Stomach (tissue), 9 donors: ENCODE results near the gene PKHD1. TPM values are rescaled to one million over a fixed set of nuclear protein-coding genes. Genes with fewer than 3 reads are reported as not detected.

Source experiments
- DNase-seq, 2 donors: peaks; one replicate each; pipeline versions ENCODE4 v3.0.0 to v3.0.0-alpha.2; 2013 to 2019
- H3K27ac ChIP-seq, 5 donors: fragments of 200-600 bp in 4 of 5; sonication (generic) in 4 of 5; one replicate each; pipeline ENCODE4 v1.5.1; 2013 to 2019; ENCODE audit warnings: mild to moderate bottlenecking in 1 of 5, moderate library complexity in 1 of 5
- H3K27me3 ChIP-seq, 3 donors: fragments of 200-600 bp; sonication (generic); one replicate each; pipeline ENCODE4 v1.5.1; 2017 to 2019; ENCODE audit warnings: mixed run types in 1 of 3
- H3K36me3 ChIP-seq, 4 donors: fragments of 200-600 bp; sonication (generic); 1 replicate in 3 of 4; 2 replicates in 1 of 4; pipeline ENCODE4 v1.5.1; 2016 to 2019
- H3K4me1 ChIP-seq, 4 donors: fragments of 200-600 bp; sonication (generic); one replicate each; pipeline ENCODE4 v1.5.1; 2016 to 2019
- H3K4me3 ChIP-seq, 4 donors: fragments of 200-600 bp; sonication (generic) in 3 of 4; one replicate each; pipeline ENCODE4 v1.5.1; 2016 to 2019; ENCODE audit warnings: mild to moderate bottlenecking in 1 of 4
- H3K9me3 ChIP-seq, 4 donors: fragments of 200-600 bp; sonication (generic); one replicate each; pipeline ENCODE4 v1.5.1; 2016 to 2019
- CTCF ChIP-seq, 7 experiments: fragments of 450-650 bp in 4 of 7; fragments of 200-600 bp in 3 of 7; sonication (generic) in 3 of 7; IDR thresholded peaks; one replicate each; pipeline ENCODE4 v1.5.1; 2016 to 2019; ENCODE audit warnings: antibody characterized with exemption in 7 of 7, control low read depth in 2 of 7, mild to moderate bottlenecking in 1 of 7
- EP300 ChIP-seq: sonication (generic); formaldehyde crosslinking; IDR thresholded peaks from one replicate; pipeline ENCODE4 v1.6.1; 2017; ENCODE audit warnings: antibody characterized with exemption
- POLR2A ChIP-seq, 4 donors: fragments of 450-650 bp; IDR thresholded peaks; one replicate each; pipeline ENCODE4 v1.6.1; 2016; ENCODE audit warnings: antibody characterized with exemption in 4 of 4, control low read depth in 2 of 4, mild to moderate bottlenecking in 1 of 4, moderate library complexity in 1 of 4
- POLR2AphosphoS5 ChIP-seq, 3 donors: sonication (generic); formaldehyde crosslinking; IDR thresholded peaks; one replicate each; pipeline ENCODE4 v1.6.1; 2016; ENCODE audit warnings: antibody characterized with exemption in 3 of 3
- WGBS, 5 donors: extraction: QIAGEN DNeasy Blood & Tissue Kit in 3 of 5; methylation state at CpG; one replicate each; pipeline versions ENCODE4 v1.1.5 to v1.1.7; 2013 to 2018; 5-methylcytosine and 5-hydroxymethylcytosine counted together
- intact Hi-C: fragments of 100-400 bp; cut with DNase I; formaldehyde crosslinking; loops from one replicate; pipeline ENCODE4 v1.15.1; 2023; ENCODE audit warnings: low total_unique reads
- polyA plus RNA-seq, 3 donors: library from polyadenylated mRNA; stranded (reverse); fragments of 200-250 nt; gene quantifications; one replicate each; pipeline ENCODE4 v1.2.3, GENCODE V29; 2013
- total RNA-seq, 5 donors: library from RNA; depleted of rRNA; stranded (reverse); fragments of >200 nt; gene quantifications; one replicate each; pipeline versions ENCODE4 v1.1.0 to v1.2.3, GENCODE V29; 2014 to 2016
- donor health status: healthy with polysubstance abuse.
- donor health status: Bipolar disorder and iron deficiency.
- donor health status: healthy.

The PKHD1 gene
- total and polyA plus RNA-seq, 8 donors = 0.19 to 19.2 (median 4.6) TPM; not detected in 2

DNA sequence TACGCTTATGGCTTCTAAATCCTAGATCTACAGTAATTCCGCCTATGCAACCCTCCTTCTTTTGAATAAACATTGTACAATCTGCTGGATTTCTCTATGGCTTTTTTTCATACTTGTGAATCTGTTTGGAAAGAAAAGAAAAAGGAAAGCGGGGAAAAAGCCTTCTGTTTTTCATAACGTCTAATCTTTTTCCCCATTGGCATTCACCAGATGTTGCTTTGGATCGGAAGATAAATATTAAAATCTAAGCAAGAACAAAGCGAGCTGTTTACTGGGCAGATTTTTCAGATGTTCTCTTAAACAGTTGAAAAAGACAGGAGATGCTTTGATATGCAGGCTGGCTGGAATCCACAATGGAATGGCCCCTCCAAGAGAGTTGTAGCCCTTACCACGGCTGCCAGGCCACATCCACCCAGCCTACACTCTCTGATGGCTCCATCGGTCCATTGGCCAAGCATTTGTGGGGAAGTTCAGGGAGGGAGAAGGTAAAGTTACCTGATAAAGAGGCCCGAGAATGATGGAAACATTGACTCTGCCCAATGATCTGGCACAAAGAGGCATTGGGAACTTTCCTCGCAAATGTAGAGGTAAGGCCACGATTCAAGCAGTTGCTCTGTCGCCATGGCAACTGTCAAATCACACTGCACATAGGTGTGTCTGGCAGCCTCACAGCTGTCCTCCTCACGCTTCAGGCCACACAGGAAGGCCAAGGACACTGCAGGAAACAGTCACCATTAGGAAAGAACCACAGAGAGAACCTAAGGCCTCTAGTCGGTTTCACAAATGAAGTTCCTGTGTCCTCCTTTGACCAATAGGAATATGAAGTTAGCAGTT lies 70.3 kb downstream of the PKHD1 start:
- TF ChIP-seq CTCF (IDR thresholded peaks at IDR 0.05) (no peak), POLR2A (IDR thresholded peaks at IDR 0.05) (no peak), POLR2AphosphoS5 (IDR thresholded peaks at IDR 0.05) (no peak), EP300 (no peak)
- Histone ChIP-seq H3K27me3 (no peaks in the 10 kb centered on the region), H3K4me1 (peaks cover 0 to 23% (median 9%) of the 10 kb centered on the region in 4 donors), H3K4me3 (no peak overlapping the region), H3K36me3 (no peaks in the 10 kb centered on the region), H3K27ac (no peak overlapping the region), H3K9me3 (no peaks in the 10 kb centered on the region)
- WGBS, 5 donors = 68 to 77% (median 75%) methylated on average over 14 of the region's 14 CpGs
- intact Hi-C loops = no loop called here
- peak in 1 of 2 donors; percentile 50 for DNase-seq

- Histone ChIP-seq H3K9me3 (no peaks in the 10 kb centered on the region), H3K27me3 (no peaks in the 10 kb centered on the region), H3K27ac (no peak overlapping the region), H3K4me3 (no peak overlapping the region), H3K36me3 (no peaks in the 10 kb centered on the region), H3K4me1 (peaks cover 0 to 23% (median 9%) of the 10 kb centered on the region in 4 donors)
- 41 to 62% (median 53%) methylated on average over 1 of the region's 1 CpG for WGBS, 5 donors
- no peak for DNase-seq
- TF ChIP-seq EP300 (no peak), CTCF (IDR thresholded peaks at IDR 0.05) (no peak), POLR2A (IDR thresholded peaks at IDR 0.05) (no peak), POLR2AphosphoS5 (IDR thresholded peaks at IDR 0.05) (no peak)
- intact Hi-C loops = no loop called here
These were observed 71.5 kb downstream of the PKHD1 start for GRCh38 chr6:52015953-52016352.

DNA sequence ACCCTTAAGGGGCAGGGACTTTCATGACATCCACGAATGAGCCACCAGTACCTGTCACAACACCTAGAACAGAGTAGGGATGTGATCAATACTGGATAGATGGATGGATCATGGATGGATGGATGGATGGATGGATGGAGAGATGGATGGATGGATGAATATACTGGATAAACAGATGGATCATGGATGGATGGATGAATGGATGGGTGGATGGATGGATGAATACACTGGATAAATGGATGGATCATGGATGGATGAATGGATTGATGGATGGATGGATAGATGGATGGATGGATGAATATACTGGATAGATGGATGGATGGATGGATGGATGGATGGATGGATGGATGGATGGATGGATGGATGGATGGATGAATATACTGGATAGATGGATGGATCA lies 73.0 kb downstream of the PKHD1 start:
- peaks cover 0 to 20% (median 11%) of the 10 kb centered on the region in 4 donors for H3K4me1 ChIP-seq
- 79 to 95% (median 88%) methylated on average over 1 of the region's 1 CpG for WGBS, 5 donors
- no peaks in the 10 kb centered on the region for H3K9me3 ChIP-seq
- peaks cover 0 to 3% (median 0%) of the 10 kb centered on the region in 4 donors for H3K36me3 ChIP-seq
- no peak for DNase-seq
- no peaks in the 10 kb centered on the region for H3K27me3 ChIP-seq
- H3K27ac ChIP-seq = no peak overlapping the region
- no peak overlapping the region for H3K4me3 ChIP-seq
- TF ChIP-seq POLR2AphosphoS5 (IDR thresholded peaks at IDR 0.05) (no peak), EP300 (no peak), CTCF (IDR thresholded peaks at IDR 0.05) (no peak), POLR2A (IDR thresholded peaks at IDR 0.05) (no peak)
- intact Hi-C loops = no loop called here

DNA sequence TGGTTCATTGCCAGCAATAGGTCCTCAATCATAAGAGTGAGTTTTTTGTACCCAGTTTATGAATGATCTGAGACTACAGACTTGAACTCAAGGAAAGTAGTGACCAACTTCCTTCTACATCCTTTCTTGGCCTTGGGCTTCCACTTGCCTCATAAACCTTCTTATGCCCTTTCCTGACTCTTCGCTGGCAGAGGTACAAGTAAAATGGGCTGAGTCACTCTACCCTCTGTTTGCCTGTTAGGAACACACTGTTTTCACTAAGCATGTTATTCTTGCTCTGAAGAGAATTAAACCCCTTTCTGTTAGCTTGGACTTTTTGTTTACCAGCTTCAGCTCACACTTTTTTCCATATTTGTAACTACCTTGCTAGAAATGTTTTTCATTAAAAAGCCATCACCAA lies 74.4 kb downstream of the PKHD1 start:
- 57 to 81% (median 75%) methylated on average over 1 of the region's 1 CpG for WGBS, 5 donors

More for the DNA sequence above, 74.4 kb downstream of the PKHD1 start:
- H3K36me3 ChIP-seq = peaks cover 0 to 3% (median 0%) of the 10 kb centered on the region in 4 donors
- no peak overlapping the region for H3K4me3 ChIP-seq
- peak in 1 of 2 donors; percentile 35 for DNase-seq
- peaks cover 0 to 20% (median 7%) of the 10 kb centered on the region in 4 donors for H3K4me1 ChIP-seq
- H3K27ac ChIP-seq = no peak overlapping the region
- no peak for TF ChIP-seq EP300
- no peak for TF ChIP-seq POLR2A (IDR thresholded peaks at IDR 0.05)
- TF ChIP-seq CTCF (IDR thresholded peaks at IDR 0.05) = no peak
- peak in 2 of 3 donors; percentile 43 to 50 for TF ChIP-seq POLR2AphosphoS5 (IDR thresholded peaks at IDR 0.05)
- no peaks in the 10 kb centered on the region for H3K9me3 ChIP-seq
- intact Hi-C loops = no loop called here
- no peaks in the 10 kb centered on the region for H3K27me3 ChIP-seq
